ENCODE measurements around the gene GFRA1.

GFRA1 gene

DNA sequence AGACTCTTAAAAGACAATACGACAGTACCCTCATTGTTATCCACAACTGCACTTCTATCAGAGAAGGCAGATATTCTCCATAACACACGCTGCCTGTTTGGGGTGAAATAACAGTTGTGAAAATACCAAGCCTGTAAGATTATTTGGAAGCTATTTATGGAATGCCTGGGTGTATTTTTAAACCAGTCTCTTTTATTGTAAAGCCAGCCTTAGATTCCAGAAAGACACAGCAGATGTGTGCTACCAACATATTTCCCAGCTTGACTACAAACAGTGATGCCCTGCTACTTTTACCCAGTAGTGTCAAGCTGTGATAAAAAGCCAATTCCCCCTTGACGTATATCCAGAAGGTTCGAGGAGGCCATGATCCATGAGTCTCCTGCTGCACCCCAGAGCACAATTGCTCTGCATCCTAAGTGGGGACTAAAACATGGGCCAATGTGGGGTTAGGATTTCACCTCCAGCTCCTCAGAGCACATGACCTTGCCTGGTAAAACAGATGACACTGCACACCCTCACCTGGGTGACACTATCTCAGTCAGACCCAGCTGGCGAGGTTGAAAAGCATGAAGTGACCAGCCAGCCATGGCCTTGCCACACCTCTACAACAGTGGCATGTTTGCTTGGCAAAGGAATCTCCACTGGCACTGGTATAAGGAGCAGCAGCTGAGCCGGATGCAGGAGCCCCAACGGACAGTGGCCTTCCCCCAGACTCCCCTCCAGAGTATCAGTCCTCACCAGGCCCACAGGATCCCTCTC is 62.2 kb downstream of the GFRA1 start:
- TF ChIP-seq GATA2 (IDR thresholded peaks at IDR 0.05; ENCODE audit: low read depth, low read length) (no peak), GATA3 (IDR thresholded peaks at IDR 0.05; ENCODE audit: low read depth, low read length) (no peak)

DNA sequence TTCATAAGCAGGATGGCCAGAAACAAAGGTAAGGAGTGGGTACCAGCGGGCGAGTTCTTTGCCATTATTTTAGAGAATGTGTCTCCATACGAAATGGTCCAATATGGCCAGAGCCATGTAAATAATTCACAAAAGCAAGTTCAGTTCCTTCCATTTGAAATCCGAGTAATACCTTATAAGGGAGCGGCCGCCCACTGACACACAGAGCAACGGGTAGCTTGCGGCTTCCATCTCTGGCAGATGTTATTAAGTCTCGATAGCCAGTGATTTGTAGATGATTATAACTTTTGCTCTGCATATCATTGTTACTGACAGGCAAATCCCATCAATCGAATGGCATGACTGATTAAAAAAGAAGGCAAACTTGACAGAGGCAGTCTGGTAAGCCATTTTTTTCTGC is 63.2 kb downstream of the GFRA1 start:
- no peak for TF ChIP-seq GATA2 (IDR thresholded peaks at IDR 0.05; ENCODE audit: low read depth, low read length)
- TF ChIP-seq GATA3 (IDR thresholded peaks at IDR 0.05; ENCODE audit: low read depth, low read length), result no peak

DNA sequence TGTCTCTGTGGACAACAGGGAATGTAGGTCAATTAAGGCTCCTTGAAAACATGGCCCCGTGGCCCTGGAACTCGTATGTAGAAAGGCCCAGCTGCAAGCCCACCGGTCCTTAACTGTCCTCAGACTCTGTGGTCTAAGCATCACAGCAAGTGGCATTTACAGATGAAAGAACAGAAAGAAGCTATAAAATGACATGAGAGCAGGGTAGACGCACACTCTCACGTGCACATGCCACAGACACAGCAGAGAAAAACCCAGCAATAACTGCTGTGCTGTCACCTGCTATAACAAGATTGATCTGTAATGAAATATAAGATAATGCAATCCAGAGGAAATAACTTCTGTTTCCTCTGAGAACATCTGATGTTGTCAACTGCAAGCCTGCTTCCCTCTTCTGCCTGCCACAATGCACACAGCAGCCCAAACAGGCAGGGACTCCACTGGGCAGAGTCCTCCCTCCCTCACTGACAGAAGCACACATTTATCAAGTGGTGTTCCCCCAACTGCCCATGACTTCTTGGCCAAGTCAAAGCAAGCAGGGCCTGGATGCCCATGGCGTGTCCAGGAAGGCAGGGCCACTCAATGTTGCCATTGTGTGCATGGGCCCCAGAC is 63.9 kb downstream of the GFRA1 start:
- TF ChIP-seq GATA3 (IDR thresholded peaks at IDR 0.05; ENCODE audit: low read depth, low read length), result no peak
- TF ChIP-seq GATA2 (IDR thresholded peaks at IDR 0.05; ENCODE audit: low read depth, low read length), result no peak

DNA sequence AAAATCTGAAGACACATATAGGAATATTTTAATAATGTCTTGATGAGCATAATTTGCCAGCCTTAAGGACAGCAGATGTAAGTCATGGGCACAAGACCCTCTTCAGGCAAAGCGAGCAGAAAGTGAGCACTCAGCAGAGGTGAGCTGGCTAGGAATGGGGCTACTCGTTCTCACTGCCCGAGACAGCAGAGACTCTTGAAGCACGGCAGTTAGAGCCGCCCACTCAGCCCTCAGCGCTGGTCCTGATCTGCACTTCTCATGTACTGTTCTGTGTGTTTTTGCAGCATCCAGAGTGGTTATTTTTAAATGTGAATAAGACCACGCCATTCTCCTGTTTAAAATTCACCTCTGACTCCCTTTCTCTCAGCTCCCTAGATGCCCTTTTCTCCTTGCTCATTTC is 65.3 kb downstream of the GFRA1 start:
- TF ChIP-seq GATA2 (IDR thresholded peaks at IDR 0.05; ENCODE audit: low read depth, low read length) (no peak), GATA3 (IDR thresholded peaks at IDR 0.05; ENCODE audit: low read depth, low read length) (no peak)

DNA sequence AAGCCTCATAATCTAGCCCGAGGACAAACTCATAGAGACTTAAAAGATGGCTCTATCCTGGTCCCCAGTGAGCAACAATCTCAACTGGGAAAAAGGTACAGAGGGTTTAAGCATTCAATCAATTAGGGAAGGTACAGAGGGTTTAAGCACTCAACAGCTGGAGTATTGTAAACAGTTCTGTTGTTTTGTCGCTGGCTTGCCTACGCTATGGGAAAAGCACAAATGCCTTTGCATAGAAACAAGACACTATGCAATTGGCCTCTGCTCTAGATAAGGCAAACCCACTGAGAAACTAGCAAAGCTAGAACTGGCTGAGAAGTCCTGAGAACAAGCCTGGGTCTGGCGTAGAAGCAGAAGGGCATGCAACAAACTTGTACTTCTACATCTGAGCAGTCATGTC is 69.3 kb downstream of the GFRA1 start:
- TF ChIP-seq GATA2 (IDR thresholded peaks at IDR 0.05; ENCODE audit: low read depth, low read length), result no peak
- TF ChIP-seq GATA3 (IDR thresholded peaks at IDR 0.05; ENCODE audit: low read depth, low read length), result no peak

DNA sequence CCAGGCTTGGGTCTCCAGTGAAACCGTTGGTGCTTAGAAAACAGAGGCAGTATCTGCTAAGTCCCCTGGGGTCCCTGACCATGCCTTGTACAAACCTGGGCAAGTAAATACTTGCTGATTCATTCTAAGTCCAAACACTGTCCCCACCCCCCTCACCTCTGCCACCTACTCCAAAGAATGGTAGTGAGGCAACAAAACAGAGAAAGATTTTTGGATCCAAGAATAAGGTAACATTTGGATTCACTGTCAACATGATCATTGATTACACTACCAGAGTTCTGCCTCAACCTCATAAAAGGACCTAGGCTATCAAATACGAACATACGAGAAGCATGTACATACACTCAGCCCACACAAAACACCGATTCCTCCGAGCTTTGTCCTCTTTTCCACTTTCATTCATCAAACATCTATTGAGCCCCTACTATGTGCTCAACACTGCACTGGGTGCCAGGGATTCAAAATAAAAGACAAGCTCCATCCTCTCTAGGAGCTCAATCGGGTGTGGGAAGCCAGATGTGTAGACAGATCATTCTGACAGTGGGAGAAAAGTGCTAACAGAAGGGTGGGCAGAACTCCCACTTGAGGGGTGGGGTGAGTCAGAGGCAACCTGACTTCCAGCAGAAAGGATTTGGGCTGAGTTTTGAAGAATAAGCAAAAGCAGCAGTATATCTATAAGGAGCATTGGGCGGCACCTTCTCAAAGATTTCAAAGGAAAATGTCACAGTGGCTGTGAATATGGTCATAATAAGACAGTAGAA is 71.2 kb downstream of the GFRA1 start:
- TF ChIP-seq GATA2 (IDR thresholded peaks at IDR 0.05; ENCODE audit: low read depth, low read length), result no peak
- TF ChIP-seq GATA3 (IDR thresholded peaks at IDR 0.05; ENCODE audit: low read depth, low read length), result no peak

DNA sequence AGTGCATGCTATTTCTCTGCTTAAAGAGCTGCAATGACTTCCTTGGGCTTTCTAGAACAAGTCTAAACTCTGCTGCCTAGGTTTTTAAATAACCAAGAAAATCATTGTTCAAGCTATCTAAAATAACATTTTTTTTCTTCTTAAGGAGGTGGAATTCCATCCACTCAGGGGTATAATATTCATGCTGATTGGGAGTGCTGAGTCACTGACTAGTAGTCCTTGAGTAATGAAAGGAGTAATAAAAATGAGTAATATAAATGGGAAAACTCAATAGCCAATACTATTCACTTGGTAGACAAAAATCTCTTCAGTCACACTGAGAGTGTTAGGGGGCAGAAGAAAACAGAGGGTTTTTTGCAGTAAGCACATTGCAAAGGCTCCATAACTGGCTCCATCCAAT is 72.0 kb downstream of the GFRA1 start:
- TF ChIP-seq GATA3 (IDR thresholded peaks at IDR 0.05; ENCODE audit: low read depth, low read length) (no peak), GATA2 (IDR thresholded peaks at IDR 0.05; ENCODE audit: low read depth, low read length) (no peak)

DNA sequence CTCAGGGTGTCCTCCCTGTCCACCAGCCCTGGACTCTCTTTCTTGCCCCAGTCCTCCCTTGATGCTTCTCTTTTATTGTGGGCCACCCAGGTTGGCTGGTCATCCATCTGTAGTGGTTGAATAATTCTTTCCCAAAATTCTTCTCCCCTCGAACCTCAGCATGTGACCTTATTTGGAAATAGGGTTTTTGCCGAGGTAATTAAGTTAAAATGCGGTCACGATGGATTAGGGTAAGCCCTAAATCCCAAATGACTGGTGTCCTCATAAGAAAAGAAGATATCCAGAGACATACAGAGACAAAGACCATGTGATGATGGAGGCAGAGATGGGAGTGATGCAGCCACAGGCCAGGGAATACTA is 74.3 kb downstream of the GFRA1 start:
- TF ChIP-seq GATA2 (IDR thresholded peaks at IDR 0.05; ENCODE audit: low read depth, low read length) (no peak), GATA3 (IDR thresholded peaks at IDR 0.05; ENCODE audit: low read depth, low read length) (no peak)

DNA sequence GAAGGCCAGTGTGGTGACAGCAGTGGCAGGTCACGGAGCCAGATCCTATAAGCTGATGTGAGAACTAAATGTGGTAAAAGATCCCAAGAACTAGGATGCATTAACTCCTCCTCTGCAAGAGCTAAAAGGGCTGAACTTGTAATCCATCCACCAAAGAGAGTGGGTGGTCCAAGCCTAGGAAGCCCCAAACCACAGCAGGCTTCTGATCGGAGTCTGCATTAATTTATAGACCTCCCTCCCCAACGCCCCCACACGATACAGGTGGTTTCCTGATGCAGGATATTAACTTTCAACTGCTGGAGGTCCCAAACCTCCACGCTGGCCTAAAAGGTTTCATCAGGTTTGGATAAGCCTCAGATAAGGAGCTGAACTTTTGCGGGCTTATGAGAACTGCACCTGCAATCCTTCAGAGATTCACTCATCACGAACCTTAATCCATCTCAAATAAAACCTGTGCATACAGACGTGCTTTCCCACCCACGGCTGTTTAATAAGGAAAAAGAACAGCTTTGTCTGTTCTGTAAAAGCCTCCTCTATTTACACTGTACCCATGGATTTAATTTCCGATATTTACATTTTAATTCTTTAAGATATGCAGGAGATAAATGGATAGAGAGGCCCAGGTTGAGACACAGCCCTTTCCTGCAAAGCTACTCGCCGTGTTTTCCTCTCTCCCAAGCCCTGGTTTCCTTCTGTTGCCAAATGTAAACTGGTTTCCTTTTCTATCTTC is 74.9 kb downstream of the GFRA1 start:
- TF ChIP-seq GATA2 (IDR thresholded peaks at IDR 0.05; ENCODE audit: low read depth, low read length) (no peak), GATA3 (IDR thresholded peaks at IDR 0.05; ENCODE audit: low read depth, low read length) (no peak)

DNA sequence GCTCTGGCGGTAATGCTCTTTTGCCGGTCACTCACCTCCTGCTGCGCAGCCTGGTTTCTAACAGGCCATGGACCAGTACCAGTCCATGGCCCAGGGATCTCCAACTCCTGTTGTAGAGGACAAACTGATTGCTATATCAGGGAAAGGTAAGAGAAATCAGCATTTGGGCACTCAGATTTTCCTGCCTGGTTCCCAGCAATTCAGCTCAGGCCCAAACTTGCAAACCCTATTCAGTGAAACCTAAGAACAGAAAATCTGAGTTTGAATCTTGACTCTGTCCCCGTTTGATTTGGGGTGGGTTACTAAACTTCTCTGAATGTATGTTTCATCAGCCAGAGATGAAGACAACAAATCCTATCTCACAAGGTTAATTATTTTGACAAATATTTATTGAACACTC is 77.4 kb downstream of the GFRA1 start:
- no peak for TF ChIP-seq GATA3 (IDR thresholded peaks at IDR 0.05; ENCODE audit: low read depth, low read length)
- no peak for TF ChIP-seq GATA2 (IDR thresholded peaks at IDR 0.05; ENCODE audit: low read depth, low read length)

DNA sequence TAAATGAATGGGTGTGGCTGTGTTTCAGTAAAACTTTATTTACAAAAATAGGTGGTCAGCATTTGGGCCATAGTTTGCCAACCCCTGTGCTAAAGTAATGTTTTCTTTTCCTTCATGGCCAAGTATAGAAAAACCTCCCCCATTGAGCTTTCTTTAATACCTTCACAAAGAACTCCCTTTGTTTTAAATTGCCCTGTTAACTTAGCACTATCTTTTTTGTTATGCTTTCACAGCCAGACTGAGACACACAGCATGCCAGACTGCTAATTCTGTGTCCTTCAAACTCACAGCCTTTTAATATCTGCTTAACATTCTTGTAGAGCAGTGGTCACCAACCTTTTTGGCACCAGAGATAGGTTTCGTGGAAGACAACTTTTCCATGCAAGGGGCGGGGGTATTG is 78.0 kb downstream of the GFRA1 start:
- no peak for TF ChIP-seq GATA2 (IDR thresholded peaks at IDR 0.05; ENCODE audit: low read depth, low read length)
- TF ChIP-seq GATA3 (IDR thresholded peaks at IDR 0.05; ENCODE audit: low read depth, low read length), result no peak

DNA sequence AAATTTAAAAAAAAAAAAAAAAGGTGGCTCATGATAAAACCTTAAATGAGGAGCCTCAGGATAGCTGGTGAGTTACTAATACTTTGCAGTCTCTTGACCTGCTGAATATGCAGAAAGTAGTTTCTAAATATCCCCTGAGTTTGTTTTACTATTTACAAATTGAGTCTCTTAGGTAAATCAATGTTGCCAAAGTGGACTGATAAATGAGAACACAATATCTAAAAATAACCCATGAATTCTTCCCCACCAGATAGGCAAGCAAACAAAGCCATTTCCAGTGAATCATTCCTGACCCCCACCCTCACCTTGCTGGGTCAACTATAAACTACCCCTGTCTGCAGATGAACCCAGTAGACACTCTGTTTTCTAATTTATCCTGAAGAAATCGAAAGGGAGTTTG is 78.9 kb downstream of the GFRA1 start:
- TF ChIP-seq GATA3 (IDR thresholded peaks at IDR 0.05; ENCODE audit: low read depth, low read length) (no peak), GATA2 (IDR thresholded peaks at IDR 0.05; ENCODE audit: low read depth, low read length) (no peak)

DNA sequence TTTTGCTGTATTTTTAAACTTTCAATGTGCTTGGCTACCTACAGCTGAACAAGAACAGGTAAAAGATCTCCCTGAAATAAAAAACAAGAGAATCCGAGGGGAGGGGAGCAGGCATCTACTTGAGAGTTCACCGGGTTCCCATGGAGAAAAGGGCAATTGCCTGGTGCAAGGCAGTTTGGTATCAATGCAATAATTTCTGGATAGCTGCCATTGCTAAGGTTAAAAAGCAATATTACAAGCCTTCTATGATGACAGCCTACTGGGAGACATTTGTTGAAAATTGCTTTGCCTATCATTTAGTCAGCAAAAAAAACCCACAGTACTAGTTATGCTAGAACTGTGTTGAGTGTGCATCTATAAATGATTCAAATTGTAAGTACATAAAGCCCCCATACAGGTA is 82.1 kb downstream of the GFRA1 start:
- no peak for TF ChIP-seq GATA2 (IDR thresholded peaks at IDR 0.05; ENCODE audit: low read depth, low read length)

DNA sequence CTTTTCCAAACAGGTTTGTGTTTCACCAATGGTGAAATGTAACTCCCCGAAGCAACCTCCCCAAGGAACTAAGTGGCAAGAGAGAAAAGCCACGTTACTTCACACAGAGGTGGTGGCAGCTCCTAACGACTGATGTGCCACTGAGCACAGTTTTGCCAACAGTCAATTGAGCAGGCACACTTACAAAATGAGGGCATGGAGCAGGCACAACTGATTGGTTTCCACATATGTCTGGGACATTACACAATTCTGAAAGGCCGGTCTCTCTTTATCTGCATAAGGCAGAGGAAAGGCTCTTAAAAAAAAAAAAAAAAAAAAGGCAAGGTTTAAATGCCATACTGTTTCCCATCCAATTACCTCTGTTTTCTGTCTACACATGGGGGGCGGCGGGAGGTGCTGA is 86.7 kb downstream of the GFRA1 start:
- TF ChIP-seq GATA2 (IDR thresholded peaks at IDR 0.05; ENCODE audit: low read depth, low read length), result no peak
- no peak for TF ChIP-seq GATA3 (IDR thresholded peaks at IDR 0.05; ENCODE audit: low read depth, low read length)
